Measurements from ENCODE around the gene RAB22A. TPM values are rescaled to one million over a fixed set of nuclear protein-coding genes. Genes with fewer than 3 reads are reported as not detected.

RAB22A gene
- total RNA-seq, 1 donor from 2014 or later = 16.6 TPM

GRCh38 chr20:58300321-58300720 is 9.2 kb upstream of the RAB22A start:
- intact Hi-C loops (cut with micrococcal nuclease) = no loop called here

DNA sequence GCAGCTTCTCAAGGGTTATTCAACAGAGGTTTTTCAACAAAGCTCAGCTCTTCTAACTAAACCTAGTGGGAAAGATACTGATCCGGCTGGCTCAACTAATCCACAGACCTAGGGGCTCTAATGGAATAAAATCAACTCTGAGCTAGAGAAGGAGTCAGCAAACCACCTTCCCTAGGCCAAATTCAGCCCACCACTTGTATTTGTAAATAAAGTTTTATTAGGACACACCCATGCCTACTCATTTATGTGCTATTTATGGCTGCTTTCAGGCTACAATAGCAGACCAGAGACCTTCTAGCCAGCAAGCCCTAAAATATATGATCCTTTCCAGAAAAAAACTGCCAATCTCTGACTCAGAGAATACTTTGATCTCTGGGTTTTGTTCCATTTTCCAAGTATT is 6.0 kb upstream of the RAB22A start:
- intact Hi-C loops (cut with micrococcal nuclease) = no loop called here

- intact Hi-C loops (cut with micrococcal nuclease) = loop anchor here (5.0 kb wide), 6 partner anchors 102 to 913 kb away; partner anchors contain the start of genes ATP5F1E, RBM38, ZBP1 and ZNF831
Measured at GRCh38 chr20:58305061-58305460, 4.5 kb upstream of the RAB22A start.

DNA sequence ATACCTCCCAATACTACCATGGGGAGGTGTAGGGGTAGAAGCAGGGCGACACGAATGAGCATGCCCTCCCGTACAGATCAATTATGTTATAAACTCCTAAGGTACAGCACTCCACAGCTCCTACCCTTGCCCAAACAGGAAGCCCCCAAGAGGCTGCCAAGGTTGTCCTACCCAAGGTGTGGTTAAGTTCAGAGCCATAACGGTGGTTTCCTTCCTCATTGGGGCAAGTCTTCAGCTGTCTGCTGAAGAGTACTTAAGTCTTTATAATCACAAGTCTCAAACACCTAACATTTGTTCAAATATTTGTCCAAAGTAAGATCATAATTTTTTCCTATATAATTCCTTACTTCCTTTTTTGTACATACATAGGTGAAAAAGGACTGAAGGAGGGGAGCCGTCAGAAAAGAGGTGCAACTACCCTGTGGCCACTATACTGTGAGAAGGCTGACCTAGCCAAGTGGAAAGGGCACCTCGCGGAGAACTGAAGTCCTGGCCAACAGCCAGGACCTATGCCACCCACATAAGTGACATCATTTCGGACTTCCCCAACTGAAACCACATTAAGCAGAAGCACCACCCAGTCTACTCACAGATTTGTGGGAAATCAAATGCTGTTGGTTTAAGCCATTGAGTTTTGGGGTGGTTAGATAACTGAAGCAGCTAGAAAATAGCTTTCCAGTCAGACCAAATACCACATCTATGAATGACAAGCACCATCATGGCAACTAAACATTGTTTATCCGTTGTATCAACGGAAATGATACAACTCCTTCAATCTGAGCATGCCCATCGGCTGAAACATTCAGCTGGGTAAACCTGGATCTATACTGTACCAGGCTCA is 2.9 kb upstream of the RAB22A start:
- intact Hi-C loops (cut with micrococcal nuclease) = loop anchor here (1.0 to 5.0 kb wide), 7 partner anchors 69 to 914 kb away; partner anchors contain the start of genes ATP5F1E, RBM38, ZBP1 and ZNF831

- intact Hi-C loops (cut with micrococcal nuclease) = loop anchor here (1.0 to 5.0 kb wide), 7 partner anchors 70 to 915 kb away; partner anchors contain the start of genes ATP5F1E, RBM38, ZBP1 and ZNF831
Measured at GRCh38 chr20:58307270-58307669, 2.2 kb upstream of the RAB22A start.

DNA sequence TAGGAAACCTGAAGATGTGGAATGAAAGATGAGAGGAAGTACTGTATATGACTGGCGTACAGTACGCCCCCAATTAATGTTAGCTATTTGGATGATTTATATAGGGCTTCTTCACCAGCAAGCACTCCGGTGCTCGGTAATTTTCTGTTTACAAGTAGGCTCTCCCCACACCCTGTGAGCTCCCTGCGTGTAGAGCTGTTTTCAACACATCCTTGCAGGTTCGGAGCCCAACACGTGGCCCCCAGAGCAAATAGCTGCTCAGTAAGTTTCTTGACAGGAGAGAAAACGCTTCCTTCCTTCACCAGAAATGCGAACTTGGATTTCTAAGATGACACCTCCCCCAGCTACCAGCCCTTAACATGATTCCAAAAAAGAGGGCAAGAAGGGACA is 1.2 kb upstream of the RAB22A start:
- intact Hi-C loops (cut with micrococcal nuclease) = loop anchor here (5.0 kb wide), 6 partner anchors 99 to 916 kb away; partner anchors contain the start of genes ATP5F1E, RBM38, ZBP1 and ZNF831

DNA sequence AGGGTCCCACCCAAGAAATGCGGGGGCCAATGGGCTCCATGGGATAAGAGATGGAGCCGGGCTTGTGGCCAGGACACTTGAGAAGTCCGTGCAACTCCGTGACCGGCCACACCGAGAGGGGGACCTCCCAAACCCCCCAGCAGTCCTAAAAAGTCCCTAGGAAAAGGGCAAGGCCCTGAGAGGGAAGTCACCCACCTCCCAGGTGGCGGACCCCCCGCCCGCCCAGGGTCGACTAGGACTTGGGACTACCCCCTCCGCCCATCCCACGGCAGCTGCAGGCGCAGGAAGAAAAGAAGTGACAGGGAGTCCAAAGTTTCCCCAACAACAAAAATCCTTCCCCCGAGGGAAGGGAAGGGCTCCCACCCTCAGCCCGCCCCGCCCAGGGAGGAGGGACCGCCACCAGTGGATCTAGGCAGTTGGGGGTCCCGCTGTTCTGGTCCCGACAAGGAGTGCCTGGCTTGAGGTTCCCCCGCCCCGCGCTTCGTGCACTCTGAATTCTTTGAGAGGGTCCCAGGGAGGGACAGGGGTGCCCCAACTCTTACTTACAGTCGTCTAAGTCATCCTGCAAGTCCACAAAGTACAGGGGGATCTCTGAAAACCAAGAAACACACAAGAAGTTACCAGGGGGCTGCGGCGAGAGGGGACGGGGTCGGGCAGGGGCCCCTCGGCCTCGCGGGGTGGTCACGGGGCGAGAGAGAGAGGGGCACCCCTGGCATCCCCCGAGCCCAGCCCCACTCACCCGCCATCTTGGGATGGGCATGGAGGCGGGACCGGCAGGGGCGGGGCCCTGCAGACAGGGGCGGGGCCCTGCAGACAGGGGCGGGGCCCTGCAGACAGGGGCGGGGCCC is 611 bp upstream of the RAB22A start:
- intact Hi-C loops (cut with micrococcal nuclease) = loop anchor here (1.0 to 5.0 kb wide), 8 partner anchors 80 to 917 kb away; partner anchors contain the start of genes ATP5F1E, RBM38, VAPB and ZBP1

- intact Hi-C loops (cut with micrococcal nuclease) = loop anchor here (1.0 kb wide), 1 partner anchor 74 kb away; no protein-coding TSS in a partner anchor
Measured at GRCh38 chr20:58310291-58310782, 822 bp downstream of the RAB22A start.

GRCh38 chr20:58312836-58313235 is 3.3 kb downstream of the RAB22A start:
- intact Hi-C loops (cut with micrococcal nuclease) = no loop called here

- intact Hi-C loops (cut with micrococcal nuclease) = no loop called here
Measured at GRCh38 chr20:58313396-58313795, 3.9 kb downstream of the RAB22A start.

DNA sequence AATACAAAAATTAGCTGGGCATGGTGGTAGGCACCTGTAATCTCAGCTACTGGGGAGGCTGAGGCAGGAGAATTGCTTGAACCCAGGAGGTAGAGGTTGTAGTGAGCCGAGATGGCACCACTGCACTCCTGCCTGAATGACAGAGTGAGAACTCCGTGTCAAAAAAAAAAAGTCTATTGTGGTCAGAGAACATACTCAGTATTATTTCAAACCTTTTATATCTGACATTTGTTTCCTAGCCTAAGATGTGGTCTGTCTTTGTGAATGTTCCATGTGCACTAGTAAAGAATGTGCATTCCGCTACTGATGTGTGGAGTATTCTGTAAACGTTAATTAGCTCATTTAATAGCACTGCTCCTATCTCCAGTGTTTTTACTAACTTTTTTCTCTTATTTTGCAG is 11.7 kb downstream of the RAB22A start:
- intact Hi-C loops (cut with micrococcal nuclease) = no loop called here

DNA sequence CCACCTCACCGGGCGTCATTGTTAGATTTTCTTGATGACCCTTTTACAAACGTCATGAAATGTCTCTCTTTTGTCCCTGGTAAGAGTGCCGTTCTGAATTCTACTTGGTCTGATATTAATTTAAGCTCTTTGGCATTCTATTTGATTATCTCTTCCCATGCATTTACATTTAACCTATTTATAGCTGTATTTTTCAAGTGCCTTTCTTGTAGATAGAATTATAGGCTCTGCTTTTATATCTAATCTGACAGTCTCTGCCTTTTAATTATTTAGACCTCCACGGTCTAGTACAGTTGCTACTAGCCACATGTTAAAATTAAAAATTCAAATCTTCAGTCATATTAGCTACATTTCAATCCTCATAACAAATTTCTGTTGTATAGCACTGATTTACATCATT is 12.6 kb downstream of the RAB22A start:
- intact Hi-C loops (cut with micrococcal nuclease) = no loop called here

GRCh38 chr20:58325912-58326311 is 16.4 kb downstream of the RAB22A start:
- intact Hi-C loops (cut with micrococcal nuclease) = no loop called here

DNA sequence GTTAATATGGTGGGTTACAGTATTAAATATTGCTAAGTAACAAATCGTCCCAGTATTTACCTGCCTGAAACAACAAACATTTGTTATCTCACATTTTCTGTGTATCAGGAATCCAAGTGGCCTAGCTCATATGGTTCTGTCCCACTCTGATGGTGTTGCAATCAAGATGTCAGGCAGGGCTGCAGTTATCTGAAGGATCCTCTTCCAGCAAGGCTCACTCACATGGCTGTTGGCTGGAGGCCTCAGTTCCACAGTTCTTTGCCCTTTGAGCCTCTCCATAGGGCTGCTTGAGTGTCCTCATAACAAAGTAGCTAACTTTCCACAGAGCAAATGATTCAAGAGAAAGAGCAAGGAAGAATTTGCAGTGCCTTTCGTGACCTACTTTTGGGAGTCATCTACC is 17.7 kb downstream of the RAB22A start:
- intact Hi-C loops (cut with micrococcal nuclease) = no loop called here

DNA sequence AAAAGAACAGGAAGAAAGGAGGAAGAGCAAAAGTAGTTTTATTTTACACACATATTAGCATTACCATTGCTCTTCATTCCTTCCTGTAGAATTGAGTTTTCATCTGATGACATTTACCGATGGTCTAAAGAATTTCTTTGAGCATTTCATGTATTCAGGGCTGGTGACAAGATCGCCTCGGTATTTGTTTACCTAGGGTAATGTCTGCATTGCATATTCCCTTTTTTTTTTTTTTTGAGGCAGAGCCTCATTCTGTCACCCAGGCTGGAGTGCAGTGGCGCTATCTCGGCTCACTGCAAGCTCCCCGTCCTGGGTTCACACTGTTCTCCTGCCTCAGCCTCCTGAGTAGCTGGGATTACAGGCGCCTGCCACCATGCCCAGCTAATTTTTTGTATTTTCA is 19.3 kb downstream of the RAB22A start:
- intact Hi-C loops (cut with micrococcal nuclease) = no loop called here

DNA sequence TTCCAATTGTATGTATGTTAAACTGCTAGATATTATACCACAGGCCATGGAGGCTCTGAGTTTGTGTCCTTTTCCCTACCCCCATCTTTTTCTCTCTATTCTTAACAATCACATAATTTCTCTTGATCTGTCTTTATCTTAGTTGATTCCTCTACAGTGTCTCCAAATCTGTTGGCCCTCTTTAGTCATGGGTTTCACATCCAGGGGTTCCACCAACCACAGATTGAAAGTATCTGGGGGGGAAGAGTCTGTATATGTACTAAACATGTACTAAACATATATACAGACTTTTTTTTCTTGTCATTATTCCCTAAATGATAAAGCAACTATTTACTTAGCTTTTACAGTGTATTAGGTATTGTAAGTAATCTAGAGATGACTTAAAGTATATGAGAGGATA is 20.2 kb downstream of the RAB22A start:
- intact Hi-C loops (cut with micrococcal nuclease) = no loop called here

DNA sequence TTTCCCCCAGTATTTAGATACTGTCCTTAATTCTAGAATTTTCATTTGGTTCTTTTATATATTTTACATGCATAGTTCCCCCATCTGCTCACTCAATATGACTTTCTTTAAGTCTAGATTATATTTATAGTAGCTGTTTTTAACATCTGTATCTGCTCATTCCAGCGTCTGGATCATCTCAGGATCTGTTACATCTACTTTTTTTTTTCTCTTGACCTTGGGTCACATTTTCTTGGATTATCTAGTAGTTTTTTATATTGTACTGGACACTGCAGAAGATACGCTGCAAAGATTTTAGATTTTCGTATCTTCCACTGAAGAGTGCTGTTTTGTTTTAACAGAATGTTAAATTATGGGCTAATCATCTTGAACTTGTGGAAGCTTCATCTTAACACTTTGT is 20.7 kb downstream of the RAB22A start:
- intact Hi-C loops (cut with micrococcal nuclease) = no loop called here

DNA sequence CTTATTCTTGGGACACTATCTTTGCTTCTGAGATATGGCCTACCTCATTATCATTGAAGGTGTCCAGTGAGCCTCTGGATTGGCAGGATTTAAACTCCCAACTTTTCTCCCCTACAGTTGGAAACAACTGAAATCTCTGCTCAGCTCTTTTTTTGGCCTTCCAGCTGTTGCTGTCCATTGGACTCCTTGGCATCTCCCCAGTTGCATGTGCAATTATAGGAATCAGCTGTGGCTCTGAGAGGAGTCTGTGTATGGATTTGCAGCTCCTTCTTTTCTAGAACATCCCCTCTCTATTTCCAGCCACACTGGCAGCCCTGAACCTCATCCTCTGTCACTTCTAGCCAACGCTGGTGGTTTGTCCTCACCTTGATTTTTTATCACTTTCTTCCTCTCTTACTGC is 21.2 kb downstream of the RAB22A start:
- intact Hi-C loops (cut with micrococcal nuclease) = no loop called here

DNA sequence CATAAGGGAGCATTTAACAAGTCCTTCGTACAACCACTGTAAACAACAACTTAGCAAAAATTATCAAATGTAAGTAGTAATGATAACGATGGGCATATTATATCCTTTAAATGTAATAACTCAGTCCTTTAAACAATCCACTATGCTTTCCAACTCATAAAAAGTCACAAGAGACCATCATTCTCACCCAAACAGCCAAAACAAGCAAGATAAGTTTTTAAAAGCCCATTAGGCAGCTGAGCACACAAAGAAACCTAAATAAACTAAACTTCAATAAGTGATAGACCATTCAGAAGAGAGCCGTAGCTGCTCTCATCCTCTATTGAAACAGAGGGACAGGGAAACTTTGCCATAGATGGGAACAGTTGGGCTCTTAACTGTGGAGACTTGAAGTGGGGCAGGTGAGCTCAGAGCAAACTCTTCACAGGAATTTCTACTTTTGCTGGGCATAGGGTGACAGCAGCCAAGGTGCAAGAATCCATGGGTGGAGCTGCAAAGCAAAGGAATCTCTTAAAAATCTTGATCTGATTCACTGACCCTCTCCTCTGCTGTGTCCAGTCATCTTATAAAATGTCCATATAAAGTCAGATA is 22.5 kb downstream of the RAB22A start:
- intact Hi-C loops (cut with micrococcal nuclease) = no loop called here

DNA sequence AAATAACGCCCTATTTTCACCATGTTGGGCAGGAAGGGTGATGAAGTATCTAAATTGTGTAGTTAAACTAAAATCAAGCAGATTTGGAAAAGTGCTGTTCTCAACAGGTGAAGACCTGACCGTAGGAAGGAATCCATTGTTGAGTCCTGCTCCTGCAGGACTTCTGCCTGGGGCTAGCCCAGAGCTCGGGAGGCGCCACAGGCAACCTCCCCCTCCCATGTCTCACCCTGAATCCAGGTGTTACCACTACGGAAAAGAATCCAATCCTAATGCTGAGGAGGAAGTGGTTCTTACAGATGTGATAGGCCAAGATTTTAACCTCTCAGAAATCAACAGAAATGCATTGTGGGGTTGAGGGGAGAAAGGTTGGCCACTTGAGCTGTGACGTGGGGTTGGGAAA is 30.2 kb downstream of the RAB22A start:
- intact Hi-C loops (cut with micrococcal nuclease) = no loop called here

DNA sequence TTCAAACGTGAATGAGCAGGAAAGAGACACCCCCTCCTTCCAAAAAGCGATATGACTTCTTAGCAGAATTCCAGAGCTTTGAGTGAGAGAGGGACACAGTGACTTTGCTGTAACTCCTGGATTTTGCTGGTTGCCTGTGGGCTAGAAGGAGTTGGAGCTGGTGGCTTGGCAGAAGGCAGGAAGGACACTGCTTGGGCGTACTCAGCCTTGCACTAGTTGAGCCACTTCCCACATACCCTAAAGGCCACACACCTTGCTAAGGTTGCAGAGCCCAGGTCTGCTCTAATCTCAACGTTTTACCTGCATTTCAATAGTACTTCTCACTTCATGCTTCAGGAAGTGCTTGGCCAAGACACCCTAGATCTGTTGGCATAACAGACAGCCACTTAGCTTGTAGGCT is 30.6 kb downstream of the RAB22A start:
- intact Hi-C loops (cut with micrococcal nuclease) = no loop called here

Data from T-helper 2 cell treated with Interferon-gamma antibody and Interleukin-4, amounts not matched to agents 100 ng/mL and 5 ng/mL, for 36 hours (primary cell).